GM12864 (cell line): ENCODE measurements around the gene OTOGL.

ENCODE experiments used
- DNase-seq: peaks from one replicate; pipeline ENCODE4 v3.0.0-alpha.2; 2011; ENCODE audit warnings: low read depth
- H3K4me3 ChIP-seq: 2 replicates; pipeline ENCODE4 v1.5.1; 2011; ENCODE audit warnings: mild to moderate bottlenecking, low read depth, low read length, control low read depth
- TF ChIP-seq, protein P1 (sequence below): IDR thresholded peaks from 2 replicates; pipeline ENCODE4 v1.5.1; 2011; ENCODE audit warnings: low read depth, mild to moderate bottlenecking, moderate library complexity, low read length, control low read depth, inconsistent platforms; ENCODE audit errors: missing control alignments

Gene OTOGL

DNA sequence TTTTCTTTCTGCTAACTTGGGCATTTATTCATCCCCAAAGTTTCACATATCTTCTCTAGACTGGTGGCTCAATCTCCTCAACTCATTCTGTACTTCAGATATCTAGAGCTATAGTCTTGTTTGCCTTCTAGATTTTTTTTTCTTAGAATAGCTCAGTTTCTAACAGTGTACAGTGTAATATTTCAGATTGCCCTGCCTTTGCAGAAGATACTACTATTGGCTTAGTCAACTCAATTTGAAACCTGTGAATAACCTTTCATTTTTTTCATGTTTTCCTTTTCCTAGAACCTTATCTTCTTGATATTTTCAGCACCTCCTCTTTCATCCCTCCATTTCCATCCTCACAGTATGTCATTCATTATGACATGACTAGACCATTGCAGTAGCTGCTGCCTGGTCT lies 69.6 kb downstream of the OTOGL start:
- no peak for DNase-seq

DNA sequence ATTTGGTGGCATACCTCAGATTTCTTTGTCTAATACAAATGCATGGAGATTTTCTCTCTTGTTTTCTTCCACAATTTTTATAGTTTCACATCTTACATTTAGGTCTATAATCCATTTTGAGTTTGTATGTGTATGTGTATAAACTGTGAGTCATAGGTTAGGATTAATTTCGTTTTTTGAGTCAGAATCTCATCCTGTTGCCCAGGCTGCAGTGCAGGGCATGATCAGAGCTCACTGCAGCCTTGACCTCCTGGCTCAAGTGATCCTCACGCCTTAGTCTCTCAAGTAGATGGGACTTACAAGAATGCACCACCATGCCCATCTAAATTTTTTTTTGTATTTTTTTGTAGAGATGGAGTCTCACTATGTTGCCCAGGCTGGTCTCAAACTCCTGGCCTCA lies 71.6 kb downstream of the OTOGL start:
- no peak for DNase-seq
- no peak overlapping the region for H3K4me3 ChIP-seq
- TF ChIP-seq, protein P1, sequence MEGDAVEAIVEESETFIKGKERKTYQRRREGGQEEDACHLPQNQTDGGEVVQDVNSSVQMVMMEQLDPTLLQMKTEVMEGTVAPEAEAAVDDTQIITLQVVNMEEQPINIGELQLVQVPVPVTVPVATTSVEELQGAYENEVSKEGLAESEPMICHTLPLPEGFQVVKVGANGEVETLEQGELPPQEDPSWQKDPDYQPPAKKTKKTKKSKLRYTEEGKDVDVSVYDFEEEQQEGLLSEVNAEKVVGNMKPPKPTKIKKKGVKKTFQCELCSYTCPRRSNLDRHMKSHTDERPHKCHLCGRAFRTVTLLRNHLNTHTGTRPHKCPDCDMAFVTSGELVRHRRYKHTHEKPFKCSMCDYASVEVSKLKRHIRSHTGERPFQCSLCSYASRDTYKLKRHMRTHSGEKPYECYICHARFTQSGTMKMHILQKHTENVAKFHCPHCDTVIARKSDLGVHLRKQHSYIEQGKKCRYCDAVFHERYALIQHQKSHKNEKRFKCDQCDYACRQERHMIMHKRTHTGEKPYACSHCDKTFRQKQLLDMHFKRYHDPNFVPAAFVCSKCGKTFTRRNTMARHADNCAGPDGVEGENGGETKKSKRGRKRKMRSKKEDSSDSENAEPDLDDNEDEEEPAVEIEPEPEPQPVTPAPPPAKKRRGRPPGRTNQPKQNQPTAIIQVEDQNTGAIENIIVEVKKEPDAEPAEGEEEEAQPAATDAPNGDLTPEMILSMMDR: no peak

More for the DNA sequence above, 69.6 kb downstream of the OTOGL start:
- H3K4me3 ChIP-seq: no peak overlapping the region
- TF ChIP-seq, protein P1: no peak

DNA sequence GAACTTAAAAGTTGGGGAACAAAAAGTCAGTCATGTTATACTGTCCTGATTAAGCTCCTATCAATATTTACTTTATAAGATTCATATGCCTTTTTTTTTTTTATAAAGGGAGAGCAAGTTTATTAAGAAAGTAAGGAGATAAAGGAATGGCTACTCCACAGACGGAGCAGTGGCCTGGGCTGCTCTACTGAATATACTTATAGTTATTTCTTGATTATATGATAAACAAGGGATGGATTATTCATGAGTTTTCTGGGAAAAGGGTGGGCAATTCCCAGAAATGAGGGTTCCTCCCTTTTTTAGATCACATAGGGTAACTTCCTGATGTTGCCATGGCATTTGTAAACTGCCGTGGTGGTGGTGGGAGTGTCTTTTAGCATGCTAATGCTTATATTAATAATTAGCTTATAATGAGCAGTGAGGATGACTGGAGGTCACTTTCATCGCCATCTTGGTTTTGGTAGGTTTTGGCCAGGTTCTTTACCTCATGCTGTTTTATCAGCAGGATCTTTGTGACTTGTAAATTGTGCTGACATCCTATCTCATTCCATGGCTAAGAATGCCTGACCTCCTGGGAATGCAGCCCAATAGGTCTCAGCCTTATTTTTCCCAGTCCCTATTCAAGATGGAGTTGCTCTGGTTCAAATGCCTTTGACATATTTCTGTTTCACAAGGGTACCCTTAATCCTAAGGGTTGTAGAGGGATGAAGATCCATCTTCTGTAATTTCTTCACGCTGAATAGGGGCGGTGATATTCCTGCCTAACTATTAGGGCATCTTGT lies 73.9 kb downstream of the OTOGL start:
- TF ChIP-seq, protein P1: no peak
- DNase-seq: no peak
- H3K4me3 ChIP-seq: no peak overlapping the region

DNA sequence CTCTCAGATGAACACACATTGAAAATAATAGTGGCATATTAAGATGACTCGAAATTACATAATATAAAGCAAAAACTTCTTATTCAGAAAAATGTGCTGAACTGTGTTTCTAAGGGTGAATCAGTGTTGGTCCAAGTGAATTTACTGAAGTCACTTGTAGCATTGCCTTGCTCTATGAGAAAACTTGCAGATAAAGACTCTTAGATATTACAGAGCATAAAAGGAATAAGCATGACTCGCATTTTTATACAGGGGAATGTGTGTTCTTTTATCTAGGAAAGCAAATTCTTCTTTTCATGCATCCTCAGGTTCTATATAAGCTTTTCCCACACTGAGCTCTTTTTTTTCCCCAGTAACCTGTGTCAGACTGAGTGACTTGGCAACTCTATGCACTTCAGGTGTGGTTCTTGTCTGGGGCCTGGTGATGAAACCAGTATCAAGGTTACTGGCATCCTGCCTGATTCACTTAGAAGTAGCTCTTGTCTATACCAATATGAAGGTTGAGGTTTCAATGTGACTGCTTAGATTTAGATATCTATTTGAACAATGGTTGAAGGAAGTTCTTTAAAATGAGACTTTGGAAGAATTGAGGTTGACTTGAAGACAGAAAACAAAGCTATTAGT lies 76.1 kb downstream of the OTOGL start:
- TF ChIP-seq, protein P1: no peak
- no peak for DNase-seq
- no peak overlapping the region for H3K4me3 ChIP-seq

DNA sequence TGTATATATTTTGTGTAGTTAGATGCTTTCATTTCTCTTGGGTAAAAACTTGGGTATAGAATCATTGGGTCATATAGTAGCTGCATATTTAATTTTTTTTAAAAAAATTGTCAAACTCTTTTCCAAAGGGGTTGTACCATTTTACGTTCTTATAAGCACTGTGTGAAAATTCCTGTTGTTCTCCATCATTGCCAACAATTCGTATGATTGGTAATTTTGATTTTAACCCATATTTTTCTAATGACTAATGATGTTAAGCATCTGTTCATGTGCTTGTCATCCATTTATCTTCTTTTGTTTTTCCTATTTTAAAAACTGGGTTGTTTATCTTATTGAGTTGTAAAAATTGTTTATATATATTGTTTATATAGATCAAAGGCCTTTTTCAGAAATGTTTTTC lies 77.4 kb downstream of the OTOGL start:
- no peak for DNase-seq
- H3K4me3 ChIP-seq: no peak overlapping the region
- TF ChIP-seq, protein P1: no peak

DNA sequence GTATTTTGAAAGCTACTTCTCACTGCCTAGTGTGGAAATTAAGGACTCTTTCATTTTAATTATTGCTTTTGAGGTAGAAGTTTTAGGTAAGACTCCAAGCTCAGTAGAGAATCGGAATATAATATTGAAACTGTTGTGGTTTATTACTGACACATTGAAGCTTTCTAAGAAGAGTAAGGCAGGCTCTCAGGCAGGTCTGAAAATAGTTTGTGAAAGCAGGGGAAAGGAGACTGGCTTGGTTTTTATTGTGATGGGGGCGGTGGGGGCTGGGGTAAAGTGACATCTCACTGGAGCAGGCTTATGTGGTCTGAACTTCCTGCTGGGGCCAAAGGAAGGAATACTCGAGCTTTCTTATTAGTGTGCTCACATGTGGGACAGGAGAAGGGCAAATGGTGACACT lies 79.5 kb downstream of the OTOGL start:
- no peak overlapping the region for H3K4me3 ChIP-seq
- TF ChIP-seq, protein P1: no peak
- DNase-seq: no peak

DNA sequence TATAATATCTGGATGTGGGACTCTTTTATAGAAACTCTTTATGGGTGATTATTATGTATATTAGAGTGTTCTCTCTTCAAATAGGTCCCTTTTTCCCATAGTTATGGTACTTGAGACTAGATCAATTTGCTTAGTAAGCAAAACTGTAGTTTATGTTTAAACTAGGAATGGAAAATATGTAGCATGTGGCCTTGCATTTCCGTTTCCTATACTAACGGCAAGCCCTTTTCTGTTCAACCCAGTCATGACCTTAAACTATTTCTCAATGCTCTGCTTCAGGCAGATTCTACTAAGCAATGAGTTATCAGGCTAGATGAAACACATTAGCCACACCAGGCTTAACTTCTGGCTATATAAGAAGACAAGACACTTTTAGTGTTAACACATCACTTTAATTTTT lies 84.6 kb downstream of the OTOGL start:
- no peak for DNase-seq
- TF ChIP-seq, protein P1: no peak

More for the DNA sequence above, 84.6 kb downstream of the OTOGL start:
- no peak overlapping the region for H3K4me3 ChIP-seq
